Adrenal gland (tissue), 12 donors: Measurements from ENCODE around the gene BCL6. TPM values are rescaled to one million over a fixed set of nuclear protein-coding genes. Genes with fewer than 3 reads are reported as not detected.

Experiments
- DNase-seq, 7 donors: peaks; one replicate each; pipeline ENCODE4 v3.0.0-alpha.2; 2019 to 2020
- H3K27ac ChIP-seq, 5 donors: fragments of 200-600 bp; sonication (generic) in 4 of 5; 1 replicate in 3 of 5; 2 replicates in 2 of 5; pipeline versions ENCODE4 v1.5.1 to v1.8.0; 2016 to 2020; ENCODE audit warnings: mild to moderate bottlenecking in 1 of 5
- H3K27me3 ChIP-seq: fragments of 200-600 bp; 2 replicates; pipeline ENCODE4 v1.8.0; 2021
- H3K36me3 ChIP-seq, 2 donors: fragments of 200-600 bp; replicated peaks in 1 of 2; 1 replicate in 1 of 2; 2 replicates in 1 of 2; pipeline versions ENCODE4 v1.5.1 to v1.8.0; 2018 to 2022
- H3K4me1 ChIP-seq, 2 donors: fragments of 200-600 bp; replicated peaks in 1 of 2; 1 replicate in 1 of 2; 2 replicates in 1 of 2; pipeline versions ENCODE4 v1.5.1 to v1.8.0; 2018 to 2021
- H3K4me3 ChIP-seq, 4 donors: fragments of 200-600 bp; sonication (generic) in 3 of 4; one replicate each; pipeline ENCODE4 v1.5.1; 2016 to 2018
- H3K9me3 ChIP-seq, 3 donors: fragments of 200-600 bp; sonication (generic) in 1 of 3; replicated peaks in 1 of 3; 1 replicate in 2 of 3; 2 replicates in 1 of 3; pipeline versions ENCODE4 v1.5.1 to v1.8.0; 2016 to 2021
- POLR2A ChIP-seq, 2 donors: fragments of 450-650 bp; IDR thresholded peaks; one replicate each; pipeline ENCODE4 v1.6.1; 2017; ENCODE audit warnings: antibody characterized with exemption in 2 of 2, mild to moderate bottlenecking in 2 of 2, moderate library complexity in 1 of 2
- WGBS, 4 donors: extraction: QIAGEN DNeasy Blood & Tissue Kit in 2 of 4; methylation state at CpG; one replicate each; pipeline versions ENCODE4 v1.1.5 to v1.1.7; 2013 to 2017; 5-methylcytosine and 5-hydroxymethylcytosine counted together
- intact Hi-C, 2 donors: fragments of 100-400 bp; cut with DNase I; formaldehyde crosslinking; loops; one replicate each; pipeline versions ENCODE4 v1.14.1 to v1.15.0; 2022 to 2023
- polyA plus RNA-seq, 3 donors: library from polyadenylated mRNA; stranded (reverse); fragments of 200-250 nt in 2 of 3; fragments of 350-450 nt in 1 of 3; fragmentation: Illumina TruSeq in 1 of 3; extraction: RNeasy Lipid Tissue Mini Kit (QIAGEN cat#74804) in 1 of 3; gene quantifications; one replicate each; pipeline ENCODE4 v1.2.3, GENCODE V29; 2013 to 2014
- total RNA-seq, 9 donors: library from RNA; depleted of rRNA in 4 of 9; stranded (reverse); fragments of >200 nt in 4 of 9; fragments of 120-200 nt in 1 of 9; fragmentation: NEBNext Ultra II Directional in 1 of 9; extraction: Animal tissue kit (Norgen Biotek cat#: 25700) in 1 of 9; gene quantifications; one replicate each; pipeline versions ENCODE4 v1.1.0 to v1.2.4, GENCODE V29; 2013 to 2023
- TF ChIP-seq, protein P1 (sequence below), 6 experiments: fragments of 450-650 bp in 4 of 6; fragments of 200-600 bp in 2 of 6; sonication (generic) in 1 of 6; IDR thresholded peaks; 1 replicate in 5 of 6; 2 replicates in 1 of 6; pipeline versions ENCODE4 v1.5.1 to v1.8.0; 2016 to 2021; ENCODE audit warnings: antibody characterized with exemption in 6 of 6, mild to moderate bottlenecking in 2 of 6, moderate library complexity in 1 of 6
- donor health status: healthy with polysubstance abuse.
- donor health status: Bipolar disorder and iron deficiency.
- donor health status: DM: yes; HTN: yes; CAD: no.
- donor health status: DM: no; HTN: no; CAD: no.
- donor health status: DM: no; HTN: no; CAD: no.
- donor health status: DM: yes; HTN: yes; CAD: no.

The BCL6 gene
- total and polyA plus RNA-seq, 12 donors, result 9.5 to 131 (median 79.8) TPM

DNA sequence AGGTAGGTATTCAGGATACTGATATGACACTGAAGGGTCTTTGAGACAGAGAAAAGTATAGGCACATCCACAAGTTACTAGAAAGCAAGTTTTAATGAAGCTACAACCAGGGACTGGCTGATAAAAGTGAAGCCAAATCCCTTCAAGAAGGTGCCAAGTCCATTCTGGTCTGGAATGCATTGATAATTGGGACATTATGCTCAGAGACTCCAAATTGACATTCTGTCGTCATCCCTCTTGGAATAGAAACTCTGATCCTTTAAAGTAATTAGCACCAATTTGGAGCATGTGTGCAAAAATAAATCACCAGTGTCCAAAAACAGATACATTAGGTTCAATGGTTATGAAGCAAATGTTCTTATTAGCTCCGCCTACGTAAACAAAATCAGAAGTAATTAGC is 47.3 kb upstream of the BCL6 start:
- H3K9me3 ChIP-seq, result no peaks in the 10 kb centered on the region

GRCh38 chr3:187789872-187790271 is 44.6 kb upstream of the BCL6 start:
- H3K4me3 ChIP-seq, result no peak overlapping the region
- H3K9me3 ChIP-seq, result no peaks in the 10 kb centered on the region
- no peaks in the 10 kb centered on the region for H3K36me3 ChIP-seq
- H3K4me1 ChIP-seq, result no peaks in the 10 kb centered on the region
- WGBS, 4 donors, result 65 to 80% (median 69%) methylated on average over 3 of the region's 3 CpGs
- intact Hi-C loops, result no loop called here
- DNase-seq, result no peak
- no peak overlapping the region for H3K27ac ChIP-seq
- H3K27me3 ChIP-seq, result no peaks in the 10 kb centered on the region
- no peak for TF ChIP-seq POLR2A (IDR thresholded peaks at IDR 0.05)
- TF ChIP-seq, protein P1, sequence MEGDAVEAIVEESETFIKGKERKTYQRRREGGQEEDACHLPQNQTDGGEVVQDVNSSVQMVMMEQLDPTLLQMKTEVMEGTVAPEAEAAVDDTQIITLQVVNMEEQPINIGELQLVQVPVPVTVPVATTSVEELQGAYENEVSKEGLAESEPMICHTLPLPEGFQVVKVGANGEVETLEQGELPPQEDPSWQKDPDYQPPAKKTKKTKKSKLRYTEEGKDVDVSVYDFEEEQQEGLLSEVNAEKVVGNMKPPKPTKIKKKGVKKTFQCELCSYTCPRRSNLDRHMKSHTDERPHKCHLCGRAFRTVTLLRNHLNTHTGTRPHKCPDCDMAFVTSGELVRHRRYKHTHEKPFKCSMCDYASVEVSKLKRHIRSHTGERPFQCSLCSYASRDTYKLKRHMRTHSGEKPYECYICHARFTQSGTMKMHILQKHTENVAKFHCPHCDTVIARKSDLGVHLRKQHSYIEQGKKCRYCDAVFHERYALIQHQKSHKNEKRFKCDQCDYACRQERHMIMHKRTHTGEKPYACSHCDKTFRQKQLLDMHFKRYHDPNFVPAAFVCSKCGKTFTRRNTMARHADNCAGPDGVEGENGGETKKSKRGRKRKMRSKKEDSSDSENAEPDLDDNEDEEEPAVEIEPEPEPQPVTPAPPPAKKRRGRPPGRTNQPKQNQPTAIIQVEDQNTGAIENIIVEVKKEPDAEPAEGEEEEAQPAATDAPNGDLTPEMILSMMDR (IDR thresholded peaks at IDR 0.05), result no peak

More for the DNA sequence above, 47.3 kb upstream of the BCL6 start:
- no peak for DNase-seq
- no peak for TF ChIP-seq POLR2A (IDR thresholded peaks at IDR 0.05)
- TF ChIP-seq, protein P1 (IDR thresholded peaks at IDR 0.05), result no peak
- Histone ChIP-seq H3K27ac (no peak overlapping the region), H3K4me1 (peaks cover 4 to 10% of the 10 kb centered on the region in 2 donors), H3K4me3 (no peak overlapping the region), H3K27me3 (no peaks in the 10 kb centered on the region), H3K36me3 (no peaks in the 10 kb centered on the region)
- 88 to 90% (median 90%) methylated on average over 3 of the region's 3 CpGs for WGBS, 4 donors
- intact Hi-C loops, result no loop called here

GRCh38 chr3:187788984-187789857 is 44.0 kb upstream of the BCL6 start:
- no peaks in the 10 kb centered on the region for H3K9me3 ChIP-seq
- no peaks in the 10 kb centered on the region for H3K27me3 ChIP-seq
- no peaks in the 10 kb centered on the region for H3K36me3 ChIP-seq
- DNase-seq, result no peak
- WGBS, 4 donors, result 58 to 70% (median 65%) methylated on average over 5 of the region's 5 CpGs
- intact Hi-C loops, result no loop called here
- no peak overlapping the region for H3K4me3 ChIP-seq
- TF ChIP-seq POLR2A (IDR thresholded peaks at IDR 0.05), result no peak
- TF ChIP-seq, protein P1 (IDR thresholded peaks at IDR 0.05), result no peak
- H3K27ac ChIP-seq, result no peak overlapping the region
- no peaks in the 10 kb centered on the region for H3K4me1 ChIP-seq

DNA sequence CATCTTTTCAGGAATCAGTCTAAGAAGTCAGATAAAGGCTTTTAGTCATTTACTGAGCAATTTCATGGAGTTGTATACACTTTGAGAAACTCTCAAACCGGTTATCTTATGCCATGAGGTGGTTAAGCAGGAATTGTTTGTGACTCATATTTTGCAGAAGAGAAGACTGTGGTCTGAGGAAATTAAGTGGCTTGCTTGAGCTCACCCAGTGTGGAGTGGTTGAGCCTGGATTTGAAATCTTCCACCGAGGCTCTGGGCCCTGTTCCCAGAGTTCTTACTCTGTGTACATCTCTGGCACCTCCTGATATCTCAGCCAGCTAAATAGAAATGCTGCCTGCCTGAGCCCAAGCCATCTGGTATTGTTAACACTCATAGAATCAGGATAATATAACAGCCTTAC is 37.8 kb upstream of the BCL6 start:
- intact Hi-C loops, result no loop called here
- peak in 2 of 7 donors; percentile 9 to 25 for DNase-seq
- Histone ChIP-seq H3K27me3 (no peaks in the 10 kb centered on the region), H3K4me3 (no peak overlapping the region), H3K27ac (no peak overlapping the region), H3K9me3 (no peaks in the 10 kb centered on the region), H3K4me1 (no peaks in the 10 kb centered on the region), H3K36me3 (no peaks in the 10 kb centered on the region)
- TF ChIP-seq, protein P1 (IDR thresholded peaks at IDR 0.05), result no peak
- no peak for TF ChIP-seq POLR2A (IDR thresholded peaks at IDR 0.05)
- 49 to 67% (median 50%) methylated on average over 2 of the region's 2 CpGs for WGBS, 4 donors
